Transverse colon (tissue), 4 donors: Measurements from ENCODE around the gene LRRC3C. TPM values are rescaled to one million over a fixed set of nuclear protein-coding genes. Genes with fewer than 3 reads are reported as not detected.

Source experiments
- DNase-seq: peaks from one replicate; pipeline ENCODE4 v3.0.0-alpha.2; 2019
- H3K27ac ChIP-seq, 4 donors: fragments of 200-600 bp; sonication (generic); 2 replicates each; pipeline ENCODE4 v1.5.1; 2016 to 2018; ENCODE audit warnings: inconsistent platforms in 4 of 4
- H3K27me3 ChIP-seq: fragments of 200-600 bp; sonication (generic); 2 replicates; pipeline ENCODE4 v1.5.1; 2017; ENCODE audit warnings: inconsistent platforms
- H3K36me3 ChIP-seq, 4 donors: fragments of 200-600 bp; sonication (generic); 2 replicates each; pipeline ENCODE4 v1.5.1; 2017 to 2019; ENCODE audit warnings: inconsistent platforms in 4 of 4
- H3K4me1 ChIP-seq, 4 donors: fragments of 200-600 bp; sonication (generic); 2 replicates each; pipeline ENCODE4 v1.5.1; 2017 to 2020; ENCODE audit warnings: inconsistent platforms in 4 of 4
- H3K4me3 ChIP-seq, 4 donors: fragments of 200-600 bp; sonication (generic); 1 replicate in 1 of 4; 2 replicates in 3 of 4; pipeline versions ENCODE4 v1.5.1 to v1.6.1; 2017 to 2019; ENCODE audit warnings: inconsistent platforms in 4 of 4
- H3K9me3 ChIP-seq, 2 donors: fragments of 200-600 bp; sonication (generic); 2 replicates each; pipeline ENCODE4 v1.5.1; 2017 to 2019; ENCODE audit warnings: inconsistent platforms in 2 of 2
- CTCF ChIP-seq, 5 experiments: fragments of 200-600 bp in 3 of 5; fragments of 450-650 bp in 2 of 5; sonication (generic) in 3 of 5; IDR thresholded peaks; 1 replicate in 2 of 5; 2 replicates in 3 of 5; pipeline ENCODE4 v1.5.1; 2016 to 2017; ENCODE audit warnings: antibody characterized with exemption in 5 of 5, inconsistent platforms in 3 of 5, mild to moderate bottlenecking in 2 of 5, moderate library complexity in 1 of 5
- EP300 ChIP-seq: sonication (generic); formaldehyde crosslinking; IDR thresholded peaks from one replicate; pipeline ENCODE4 v1.6.1; 2017; ENCODE audit warnings: antibody characterized with exemption, low read depth
- POLR2A ChIP-seq: fragments of 450-650 bp; IDR thresholded peaks from one replicate; pipeline ENCODE4 v1.6.1; 2016; ENCODE audit warnings: antibody characterized with exemption, mild to moderate bottlenecking, moderate library complexity
- POLR2AphosphoS5 ChIP-seq, 3 donors: sonication (generic); formaldehyde crosslinking; IDR thresholded peaks; one replicate each; pipeline ENCODE4 v1.6.1; 2016; ENCODE audit warnings: antibody characterized with exemption in 3 of 3
- WGBS, 2 donors: methylation state at CpG; one replicate each; pipeline ENCODE4 v1.1.5; 2018; ENCODE audit warnings: low coverage in 1 of 2; 5-methylcytosine and 5-hydroxymethylcytosine counted together
- in situ Hi-C, 4 donors: fragments of 200-750 bp; cut with MboI; loops; one replicate each; pipeline versions ENCODE4 v1.15.0 to v1.15.1; 2017; ENCODE audit warnings: low sequenced_read_pairs in 3 of 4, low pct_ligation_motif_present in 1 of 4, low pct_unique_long_range_greater_than_20kb in 1 of 4
- intact Hi-C: fragments of 100-400 bp; cut with DNase I; formaldehyde crosslinking; loops from one replicate; pipeline ENCODE4 v1.15.1; 2023; ENCODE audit warnings: low total_unique reads
- total RNA-seq, 4 donors: library from RNA; depleted of rRNA; stranded (reverse); fragments of >200 nt; gene quantifications; one replicate each; pipeline ENCODE4 v1.1.0, GENCODE V29; 2016

Gene LRRC3C
- total RNA-seq, 4 donors from 2014 or later = not detected

GRCh38 chr17:39988206-39988810, 60.8 kb downstream of the LRRC3C start:
- in situ Hi-C loops (no loop called here), intact Hi-C loops (no loop called here)
- TF ChIP-seq POLR2A (no peak), EP300 (no peak), CTCF (IDR thresholded peaks at IDR 0.05) (no peak), POLR2AphosphoS5 (IDR thresholded peaks at IDR 0.05) (no peak)
- Histone ChIP-seq H3K4me3 (no peak overlapping the region), H3K27me3 (no peaks in the 10 kb centered on the region), H3K9me3 (no peaks in the 10 kb centered on the region), H3K36me3 (peaks cover 0 to 90% (median 46%) of the 10 kb centered on the region in 4 donors), H3K27ac (no peak overlapping the region), H3K4me1 (peaks cover 0 to under 1% (median 0%) of the 10 kb centered on the region in 4 donors)
- 78 to 85% methylated on average over 5 to 11 of the region's 11 CpGs for WGBS, 2 donors
- DNase-seq = no peak

DNA sequence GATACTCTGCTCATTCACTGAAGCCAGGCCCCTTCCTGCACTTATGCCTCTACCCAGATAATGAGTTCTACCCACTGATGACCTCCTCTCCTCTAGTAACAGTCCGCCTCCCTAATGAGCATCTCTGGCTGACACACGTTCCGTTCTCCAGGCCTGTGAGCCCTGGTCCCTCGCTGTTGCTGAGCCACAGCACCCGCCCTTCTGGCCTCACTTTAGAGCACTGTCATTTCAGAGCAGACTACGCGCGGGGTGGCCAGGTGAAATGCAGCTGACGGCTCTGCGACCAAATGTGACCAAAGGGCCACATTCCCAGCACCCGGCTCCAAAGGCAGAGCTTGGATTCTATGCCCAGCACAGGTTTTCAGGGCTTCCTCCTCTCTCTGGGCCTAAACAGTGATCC, 66.9 kb downstream of the LRRC3C start:
- no peak for DNase-seq
- no peak overlapping the region for H3K4me3 ChIP-seq
- H3K36me3 ChIP-seq = peaks cover 0 to 72% (median 35%) of the 10 kb centered on the region in 4 donors
- H3K4me1 ChIP-seq = peaks cover 0 to 4% (median 0%) of the 10 kb centered on the region in 4 donors
- no peaks in the 10 kb centered on the region for H3K9me3 ChIP-seq
- WGBS, 2 donors = 84 to 97% methylated on average over 6 to 11 of the region's 11 CpGs
- intact Hi-C loops = no loop called here
- in situ Hi-C loops = no loop called here
- H3K27ac ChIP-seq = peak overlapping the region in 3 of 4 donors; percentile 42 to 53 (median 53)
- no peak for TF ChIP-seq POLR2A
- TF ChIP-seq EP300 = no peak
- no peak for TF ChIP-seq CTCF (IDR thresholded peaks at IDR 0.05)
- TF ChIP-seq POLR2AphosphoS5 (IDR thresholded peaks at IDR 0.05) = no peak
- no peaks in the 10 kb centered on the region for H3K27me3 ChIP-seq

Other genes with a start within 250 kb of the LRRC3C start
- gene PGAP3, start 239.7 kb upstream of the LRRC3C start, total RNA-seq = 10 to 100 TPM; 19.9 to 82.6 (median 46.2) TPM
- gene ERBB2, start 227.7 kb upstream of the LRRC3C start, total RNA-seq = 100 to 1,000 TPM; 175 to 439 (median 234) TPM
- gene MIEN1, start 197.2 kb upstream of the LRRC3C start, total RNA-seq = 100 to 1,000 TPM in 3 of 4 donors, 10 to 100 TPM in 1; 99.3 to 215 (median 109) TPM
- gene GRB7, start 189.8 kb upstream of the LRRC3C start, total RNA-seq = 10 to 100 TPM; 25.9 to 44.5 (median 32.3) TPM
- 10 to 100 TPM in 1 of 4 donors, 1 to 10 TPM in 3; 2.2 to 13.5 (median 3.0) TPM for gene IKZF3, start 63.4 kb upstream of the LRRC3C start, total RNA-seq
- gene ZPBP2, start 59.5 kb upstream of the LRRC3C start, total RNA-seq = under 1 TPM in 1 of 4 donors, not detected in 3; 0.27 TPM
- 100 to 1,000 TPM; 109 to 142 (median 116) TPM for gene GSDMB, start 9.1 kb upstream of the LRRC3C start, total RNA-seq
- 10 to 100 TPM; 47.4 to 78.9 (median 56.7) TPM for gene ORMDL3, start 131 bp upstream of the LRRC3C start, total RNA-seq
- 1 to 10 TPM in 1 of 4 donors, not detected in 3; 3.7 TPM for gene GSDMA, start 35.3 kb downstream of the LRRC3C start, total RNA-seq
- gene PSMD3, start 53.1 kb downstream of the LRRC3C start, total RNA-seq = 100 to 1,000 TPM in 3 of 4 donors, 10 to 100 TPM in 1; 80.7 to 117 (median 112) TPM
- gene CSF3, start 87.7 kb downstream of the LRRC3C start, total RNA-seq = 10 to 100 TPM in 1 of 4 donors, 1 to 10 TPM in 1, not detected in 2; 2.6 to 38.9 TPM
- gene MED24, start 126.7 kb downstream of the LRRC3C start, total RNA-seq = 100 to 1,000 TPM in 2 of 4 donors, 10 to 100 TPM in 2; 64.3 to 294 (median 112) TPM
- gene THRA, start 135.2 kb downstream of the LRRC3C start, total RNA-seq = 10 to 100 TPM; 32.6 to 82.6 (median 58.6) TPM
- gene NR1D1, start 172.9 kb downstream of the LRRC3C start, total RNA-seq = 10 to 100 TPM in 1 of 4 donors, 1 to 10 TPM in 3; 4.8 to 18.0 (median 7.3) TPM
- gene MSL1, start 194.2 kb downstream of the LRRC3C start, total RNA-seq = 100 to 1,000 TPM in 2 of 4 donors, 10 to 100 TPM in 2; 73.9 to 258 (median 90.6) TPM
- 10 to 100 TPM; 41.8 to 65.1 (median 51.0) TPM for gene CASC3, start 212.8 kb downstream of the LRRC3C start, total RNA-seq
- 100 to 1,000 TPM; 220 to 411 (median 308) TPM for gene RAPGEFL1, start 249.7 kb downstream of the LRRC3C start, total RNA-seq